Left renal pelvis (tissue), 4 donors: ENCODE data around the gene PHAF1. TPM values are rescaled to one million over a fixed set of nuclear protein-coding genes. Genes with fewer than 3 reads are reported as not detected.

Experiments
- DNase-seq, 4 donors: peaks; one replicate each; pipeline ENCODE4 v3.0.0-alpha.2; 2013; ENCODE audit warnings: low read depth in 4 of 4, low spot score in 3 of 4
- polyA plus RNA-seq, 4 donors: library from polyadenylated mRNA; unstranded; fragments of 120-200 nt; gene quantifications; one replicate each; pipeline ENCODE4 v1.2.1, GENCODE V29; 2013; ENCODE audit not compliant: insufficient read length in 4 of 4

PHAF1 gene
- 10 to 100 TPM; 21.4 to 28.3 (median 24.6) TPM for polyA plus RNA-seq

GRCh38 chr16:67109407-67110135, at the start of gene PHAF1:
Gene PHAF1 (plus strand): TSS chr16:67109941. CDS start chr16:67110176, 235 bp downstream.
- DNase-seq, result peak; percentile 82 to 88 (median 86)

GRCh38 chr16:67063008-67063407, 46.7 kb upstream of the PHAF1 start:
- DNase-seq, result no peak

GRCh38 chr16:67068212-67068753, 41.5 kb upstream of the PHAF1 start:
- no peak for DNase-seq

- no peak for DNase-seq
Measured at GRCh38 chr16:67071476-67072048, 38.2 kb upstream of the PHAF1 start.

GRCh38 chr16:67075331-67075730, 34.4 kb upstream of the PHAF1 start:
- DNase-seq, result no peak

GRCh38 chr16:67077871-67078270, 31.9 kb upstream of the PHAF1 start:
- no peak for DNase-seq

- no peak for DNase-seq
Measured at GRCh38 chr16:67082100-67082499, 27.6 kb upstream of the PHAF1 start.

- no peak for DNase-seq
Measured at GRCh38 chr16:67082891-67083290, 26.9 kb upstream of the PHAF1 start.

- no peak for DNase-seq
Measured at GRCh38 chr16:67084345-67085028, 25.3 kb upstream of the PHAF1 start.

GRCh38 chr16:67086822-67087221, 22.9 kb upstream of the PHAF1 start:
- DNase-seq, result no peak

- no peak for DNase-seq
Measured at GRCh38 chr16:67087291-67087690, 22.4 kb upstream of the PHAF1 start.

GRCh38 chr16:67087803-67088202, 21.9 kb upstream of the PHAF1 start:
- DNase-seq, result no peak

- no peak for DNase-seq
Measured at GRCh38 chr16:67088551-67088950, 21.2 kb upstream of the PHAF1 start.

GRCh38 chr16:67089101-67089500, 20.6 kb upstream of the PHAF1 start:
- DNase-seq, result no peak

- peak in 2 of 4 donors; percentile 35 for DNase-seq
Measured at GRCh38 chr16:67091906-67092566, 17.7 kb upstream of the PHAF1 start.

- no peak for DNase-seq
Measured at GRCh38 chr16:67093098-67093726, 16.5 kb upstream of the PHAF1 start.

- no peak for DNase-seq
Measured at GRCh38 chr16:67098599-67098998, 11.1 kb upstream of the PHAF1 start.

- no peak for DNase-seq
Measured at GRCh38 chr16:67100569-67101310, 9.0 kb upstream of the PHAF1 start.

- DNase-seq, result no peak
Measured at GRCh38 chr16:67101311-67102082, 8.2 kb upstream of the PHAF1 start.
